Endometrial microvascular endothelial cells (primary cell): Measurements from ENCODE around the gene CIDEA. TPM values are rescaled to one million over a fixed set of nuclear protein-coding genes. Genes with fewer than 3 reads are reported as not detected.
"Not testable (repeated sequence)": the region's sequence is repeated elsewhere in the genome, so short reads cannot be mapped to it uniquely, and the experiment has no call there.

Source experiments
- in situ Hi-C: cut with HindIII; loops from 2 replicates; pipeline ENCODE4 v1.10.0; 2017; ENCODE audit warnings: low sequenced_read_pairs, low pct_unique_long_range_greater_than_20kb; ENCODE audit errors: inconsistent ontology term
- total RNA-seq: library from RNA; depleted of rRNA; stranded (reverse); fragments of >200 nt; gene quantifications from one replicate; pipeline ENCODE4 v1.2.3, GENCODE V29; 2015; ENCODE audit errors: inconsistent ontology term

The CIDEA gene, protein sequence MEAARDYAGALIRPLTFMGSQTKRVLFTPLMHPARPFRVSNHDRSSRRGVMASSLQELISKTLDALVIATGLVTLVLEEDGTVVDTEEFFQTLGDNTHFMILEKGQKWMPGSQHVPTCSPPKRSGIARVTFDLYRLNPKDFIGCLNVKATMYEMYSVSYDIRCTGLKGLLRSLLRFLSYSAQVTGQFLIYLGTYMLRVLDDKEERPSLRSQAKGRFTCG
- total RNA-seq: not detected

DNA sequence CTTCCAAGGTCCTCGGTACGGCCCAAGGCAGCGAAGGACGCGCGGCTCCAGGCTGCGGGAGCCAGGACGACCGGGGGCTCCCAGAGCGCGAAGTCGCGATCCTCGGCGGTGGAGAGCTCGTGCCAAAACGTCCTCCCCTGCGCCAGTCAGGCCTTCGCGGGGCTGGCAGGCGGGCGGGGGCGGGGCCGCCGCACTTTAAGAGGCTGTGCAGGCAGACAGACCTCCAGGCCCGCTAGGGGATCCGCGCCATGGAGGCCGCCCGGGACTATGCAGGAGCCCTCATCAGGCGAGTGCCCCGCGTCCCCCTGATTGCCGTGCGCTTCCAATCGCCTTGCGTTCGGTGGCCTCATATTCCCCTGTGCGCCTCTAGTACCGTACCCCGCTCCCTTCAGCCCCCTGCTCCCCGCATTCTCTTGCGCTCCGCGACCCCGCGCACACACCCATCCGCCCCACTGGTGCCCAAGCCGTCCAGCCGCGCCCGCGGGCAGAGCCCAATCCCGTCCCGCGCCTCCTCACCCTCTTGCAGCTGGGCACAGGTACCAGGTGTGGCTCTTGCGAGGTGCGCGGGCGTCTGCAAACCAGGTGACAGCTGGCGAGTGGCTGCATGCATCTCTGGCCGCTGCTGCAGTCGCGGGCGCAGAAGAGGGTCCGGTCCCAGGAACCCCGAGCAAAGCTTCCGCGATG is at the start of gene CIDEA:
Gene CIDEA (plus strand): TSS at position 226 of the 684 bp plus-strand sequence. CDS start 23 bp downstream, at position 249.
- in situ Hi-C loops: no loop called here

DNA sequence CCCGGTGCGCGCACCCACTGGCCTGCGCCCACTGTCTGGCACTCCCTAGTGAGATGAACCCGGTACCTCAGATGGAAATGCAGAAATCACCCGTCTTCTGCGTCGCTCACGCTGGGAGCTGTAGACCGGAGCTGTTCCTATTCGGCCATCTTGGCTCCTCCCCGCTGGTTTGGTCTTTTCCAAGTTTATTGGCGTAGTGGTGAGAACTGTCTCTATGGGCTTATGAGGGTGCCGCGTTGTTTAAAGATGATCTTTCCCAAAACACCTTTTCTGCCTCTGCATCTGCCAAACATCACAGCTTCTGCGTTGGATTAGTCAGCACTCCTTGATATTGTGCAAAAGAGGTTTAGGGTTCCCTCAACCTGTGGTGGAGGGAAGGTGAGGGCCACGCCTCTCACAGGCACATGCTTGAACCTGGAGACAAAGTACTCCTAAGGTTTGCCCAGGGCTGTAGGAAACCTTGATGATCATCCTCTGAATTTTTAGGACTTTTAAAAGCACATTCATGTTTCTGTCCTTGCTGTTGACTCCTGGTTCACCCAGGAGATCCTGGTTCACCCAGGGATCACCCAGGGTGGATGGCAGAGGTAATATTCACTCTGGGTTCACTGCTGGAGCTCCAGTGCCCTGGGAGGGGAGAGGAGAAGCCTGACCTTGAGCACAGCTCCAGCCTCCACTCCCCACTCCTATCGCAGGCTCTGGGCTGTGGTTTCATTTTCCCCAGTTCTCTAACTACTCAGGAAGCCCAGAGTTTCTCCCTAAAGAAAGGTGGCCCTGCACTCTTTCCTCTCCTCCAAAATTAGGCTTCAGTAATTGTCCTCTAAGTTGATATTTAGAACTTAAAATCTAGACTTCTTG is 45.6 kb upstream of the CIDEA start:
- in situ Hi-C loops: not testable (repeated sequence)

DNA sequence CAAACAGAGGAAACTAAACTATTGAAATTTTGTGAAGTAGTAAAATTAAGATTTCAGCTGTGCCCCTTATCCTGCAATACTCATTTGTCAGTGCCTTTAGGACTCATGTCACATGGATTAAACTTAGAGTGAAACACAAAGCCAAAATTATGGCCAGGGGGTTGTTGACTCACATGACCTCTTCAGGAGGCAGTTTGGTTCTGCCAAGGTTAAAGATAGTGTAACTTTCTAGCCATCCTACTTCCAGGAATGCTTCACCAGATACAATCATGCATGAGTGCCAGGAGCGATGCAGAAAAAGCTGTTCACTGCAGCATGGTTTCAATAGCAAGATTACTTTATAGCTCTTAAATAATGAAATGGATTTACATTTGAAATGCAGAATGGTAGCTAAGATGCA is 41.9 kb upstream of the CIDEA start:
- in situ Hi-C loops: not testable (repeated sequence)

DNA sequence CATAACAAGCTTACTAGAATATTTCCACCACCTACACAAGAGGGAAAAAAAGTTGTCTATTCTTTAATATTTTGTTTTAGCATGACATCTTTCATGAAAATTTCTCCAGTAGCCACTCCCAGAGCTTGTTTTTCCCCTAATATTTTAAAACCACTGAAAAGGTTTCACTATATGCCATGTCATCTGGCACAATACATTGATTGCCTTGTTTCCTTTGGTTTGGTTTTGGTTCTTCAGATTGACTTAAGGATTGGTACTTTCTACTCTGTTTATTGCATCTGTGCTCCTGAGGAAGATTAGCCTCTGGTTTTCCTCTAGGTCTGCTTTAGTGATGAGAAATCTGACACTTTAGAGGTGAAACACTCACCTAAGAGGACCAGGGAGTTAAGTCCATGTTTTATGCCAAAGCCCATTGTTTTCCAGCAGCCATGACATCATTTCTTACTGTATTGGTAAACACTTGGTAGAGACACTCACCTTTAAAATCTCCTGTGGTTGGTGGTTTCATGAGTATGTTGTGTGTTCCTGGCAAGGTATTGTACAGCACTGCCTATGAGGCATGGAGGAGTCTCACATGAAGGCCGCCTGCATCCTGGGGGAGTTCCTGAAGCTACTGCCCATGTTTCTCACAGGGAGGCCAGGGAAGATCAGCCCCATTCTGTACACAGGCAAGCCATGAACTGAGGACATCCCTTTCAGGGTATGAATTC is 39.7 kb upstream of the CIDEA start:
- in situ Hi-C loops: not testable (repeated sequence)

DNA sequence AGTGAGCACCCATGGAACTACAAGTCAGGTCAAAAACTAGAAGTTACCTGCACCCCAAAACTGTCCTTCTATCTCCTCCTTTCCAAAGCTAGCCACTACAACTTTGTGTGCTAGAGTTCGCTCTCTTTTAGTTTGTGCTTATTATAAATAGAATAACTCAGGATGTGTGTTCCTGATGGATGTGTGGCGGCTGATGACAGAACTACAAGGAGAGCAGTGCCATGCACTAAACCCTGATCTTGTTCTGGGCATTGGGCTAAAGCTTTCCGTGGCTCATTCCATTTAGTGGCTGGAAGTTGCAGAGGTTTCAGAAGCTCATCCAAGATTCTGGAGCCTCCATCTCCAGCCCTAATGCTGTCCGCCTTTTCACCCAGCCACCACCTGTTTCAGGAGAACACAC is 37.7 kb upstream of the CIDEA start:
- in situ Hi-C loops: not testable (repeated sequence)

DNA sequence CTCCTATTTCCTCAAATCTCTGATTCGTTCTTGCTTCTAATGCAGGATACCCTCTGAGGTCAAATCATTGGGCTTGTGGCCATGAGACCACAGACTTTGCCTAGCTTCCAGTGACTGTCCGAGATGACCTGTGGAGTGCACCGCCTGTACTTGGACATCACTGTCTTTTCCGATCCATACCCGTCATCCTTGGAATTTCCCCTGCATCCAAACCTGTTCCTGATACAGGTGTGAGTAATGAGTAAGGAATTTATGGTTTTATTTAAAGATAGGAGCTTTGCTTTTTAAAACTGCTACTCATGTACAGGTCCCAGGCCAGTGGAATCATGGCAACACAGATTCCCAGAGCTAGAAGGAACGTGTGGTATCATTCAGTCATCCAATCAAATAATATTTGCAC is 35.6 kb upstream of the CIDEA start:
- in situ Hi-C loops: not testable (repeated sequence)

DNA sequence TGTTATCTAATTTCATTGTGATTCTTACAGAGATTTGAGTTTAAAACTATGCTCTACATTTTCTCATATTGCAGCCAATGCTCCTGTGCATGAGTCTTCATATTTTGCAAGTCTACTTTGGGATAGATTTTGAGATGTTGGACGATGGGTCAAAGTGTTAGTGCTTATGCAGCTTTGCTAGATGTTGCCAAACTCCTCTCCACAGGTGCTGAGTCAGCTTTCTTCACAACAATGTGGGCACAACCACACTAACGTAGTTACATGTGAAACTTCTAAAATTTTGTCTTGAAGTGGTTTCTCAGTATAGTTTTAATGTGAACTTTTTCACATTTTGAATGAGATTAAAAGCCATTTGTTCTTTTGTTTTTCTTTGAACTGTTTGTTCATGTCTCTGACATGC is 32.1 kb upstream of the CIDEA start:
- in situ Hi-C loops: not testable (repeated sequence)

DNA sequence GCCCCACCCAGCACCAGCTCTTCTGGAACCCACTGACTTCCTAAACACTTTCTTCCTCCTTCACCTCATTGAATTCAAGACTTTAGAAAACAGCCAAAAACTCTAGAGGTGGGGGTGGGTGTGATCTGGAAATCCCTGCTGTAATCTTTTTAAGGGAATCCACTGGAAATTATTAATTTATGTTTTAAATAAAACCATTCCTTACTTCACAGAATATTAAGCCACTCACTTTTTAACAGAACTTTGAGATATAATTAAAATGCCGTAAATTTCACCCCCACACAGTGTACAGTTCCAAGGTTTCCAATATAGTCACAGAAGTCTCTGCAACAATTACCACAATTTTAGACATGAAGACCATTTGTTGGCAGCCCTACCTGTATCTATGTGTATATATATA is 30.8 kb upstream of the CIDEA start:
- in situ Hi-C loops: not testable (repeated sequence)

DNA sequence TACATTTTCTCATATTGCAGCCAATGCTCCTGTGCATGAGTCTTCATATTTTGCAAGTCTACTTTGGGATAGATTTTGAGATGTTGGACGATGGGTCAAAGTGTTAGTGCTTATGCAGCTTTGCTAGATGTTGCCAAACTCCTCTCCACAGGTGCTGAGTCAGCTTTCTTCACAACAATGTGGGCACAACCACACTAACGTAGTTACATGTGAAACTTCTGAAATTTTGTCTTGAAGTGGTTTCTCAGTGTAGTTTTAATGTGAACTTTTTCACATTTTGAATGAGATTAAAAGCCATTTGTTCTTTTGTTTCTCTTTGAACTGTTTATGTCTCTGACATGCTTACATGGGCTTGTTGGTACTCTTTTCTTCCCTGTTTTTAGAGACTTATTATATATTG is 27.4 kb upstream of the CIDEA start:
- in situ Hi-C loops: not testable (repeated sequence)

DNA sequence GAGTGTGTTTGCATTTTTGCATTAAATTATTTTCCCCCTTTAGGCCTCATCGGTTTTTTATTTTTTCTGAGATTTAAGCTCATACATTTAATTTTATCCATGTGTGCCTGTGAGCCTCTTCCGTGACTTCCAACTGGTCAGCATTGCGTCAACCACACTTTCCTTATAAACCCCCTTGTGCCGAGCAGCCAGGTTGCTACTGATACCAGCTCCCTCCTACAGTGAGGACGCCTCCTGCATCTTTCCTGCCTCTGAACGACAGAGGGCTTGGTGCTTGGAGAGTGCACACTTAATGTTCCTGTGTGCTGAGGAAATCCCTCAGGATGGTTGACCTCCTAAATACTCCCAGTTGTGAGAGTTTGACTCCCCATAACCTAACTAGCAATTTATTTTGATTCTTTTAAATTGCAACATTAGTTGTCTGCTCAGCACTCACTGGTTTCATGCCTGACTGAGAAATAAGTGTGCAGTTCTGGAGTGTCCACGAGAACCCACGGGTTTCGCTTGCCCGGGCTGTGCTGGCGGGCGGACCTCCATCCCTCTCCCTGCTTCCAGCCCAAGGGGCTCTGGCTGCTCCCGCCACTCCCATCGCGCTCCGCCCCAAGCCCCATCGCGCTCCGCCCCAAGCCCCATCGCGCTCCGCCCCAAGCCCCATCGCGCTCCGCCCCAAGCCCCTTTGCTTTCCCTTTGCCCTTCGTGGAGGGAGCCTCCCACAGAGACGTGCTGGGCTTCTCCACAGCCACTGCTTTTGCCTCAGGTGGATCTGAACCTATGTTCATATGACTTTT is 26.6 kb upstream of the CIDEA start:
- in situ Hi-C loops: not testable (repeated sequence)

DNA sequence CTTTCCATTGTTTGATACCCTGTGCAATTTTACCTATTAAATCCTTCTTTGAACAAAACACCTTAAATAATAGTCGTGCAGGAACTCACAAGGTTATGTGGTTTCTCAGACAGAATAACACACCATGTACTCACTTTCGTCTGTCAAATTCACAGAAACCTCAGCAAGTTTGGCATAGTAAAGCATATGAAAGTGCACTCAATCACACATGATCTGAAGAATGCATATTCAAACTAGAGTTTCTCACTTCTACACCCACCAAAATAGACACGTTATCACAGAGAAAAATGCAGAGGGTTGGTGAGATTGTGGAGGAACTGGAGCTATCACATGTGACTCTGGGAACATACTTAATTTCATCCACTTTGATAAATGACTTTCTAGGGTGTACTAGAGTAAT is 25.9 kb upstream of the CIDEA start:
- in situ Hi-C loops: not testable (repeated sequence)

DNA sequence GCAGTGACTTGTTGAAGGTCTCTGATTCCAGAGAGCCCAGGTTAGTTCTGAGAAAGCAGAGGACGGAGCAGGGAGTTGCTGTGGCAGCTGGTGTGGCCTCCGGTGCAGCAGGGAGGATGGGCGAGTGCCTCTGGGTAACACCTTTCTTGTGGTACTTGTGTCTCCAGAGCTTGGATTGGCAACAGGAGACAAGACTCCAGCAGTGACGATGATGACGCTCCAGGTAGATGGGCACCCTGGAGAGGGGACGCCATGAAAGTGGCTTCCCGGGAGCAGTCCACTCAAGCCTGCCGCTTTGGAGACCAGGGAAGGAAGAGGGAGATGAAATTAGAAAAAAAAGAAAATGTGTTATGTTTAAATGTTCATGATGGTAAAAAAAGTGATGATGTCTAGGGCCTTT is 23.6 kb upstream of the CIDEA start:
- in situ Hi-C loops: not testable (repeated sequence)

DNA sequence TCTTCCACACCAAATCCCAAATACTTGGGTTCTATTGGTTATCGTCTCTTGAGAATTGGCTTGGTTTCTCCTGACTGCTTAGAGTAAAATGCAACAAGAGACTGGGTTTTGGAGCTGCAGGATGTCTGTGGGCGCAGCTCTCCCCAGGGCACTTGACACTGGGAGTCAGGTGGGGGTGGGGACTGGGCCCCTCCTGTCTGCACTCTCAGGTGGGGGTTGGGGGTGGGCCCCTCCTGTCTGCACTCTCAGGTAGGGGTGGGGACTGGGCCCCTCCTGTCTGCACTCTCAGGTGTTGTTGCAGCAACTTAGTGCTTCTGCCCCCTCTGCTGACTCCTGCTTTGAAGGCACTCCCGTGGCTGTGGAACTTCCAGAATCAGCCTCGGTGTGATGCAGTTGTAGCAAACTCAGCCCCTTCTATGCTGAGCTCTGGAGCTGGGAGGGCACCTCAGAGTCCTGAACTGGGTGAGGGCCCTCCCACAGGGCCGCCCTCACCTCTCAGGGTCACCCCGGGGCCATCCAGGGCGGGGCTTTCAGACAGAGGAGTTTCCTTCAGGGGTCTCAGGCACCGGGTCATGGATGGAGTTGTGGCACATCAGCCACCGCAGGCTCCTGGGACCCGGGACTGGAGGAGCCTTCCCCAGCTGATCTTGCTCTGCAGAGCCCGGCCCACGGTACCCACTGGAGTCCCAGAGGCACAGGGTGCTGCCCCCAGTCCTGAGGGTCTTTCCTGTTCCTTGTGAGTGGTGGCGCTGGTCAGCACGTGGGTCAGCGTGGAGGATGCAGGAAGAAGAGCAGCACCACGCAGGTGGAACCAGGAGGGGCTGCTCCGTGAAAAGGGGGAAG is 22.9 kb upstream of the CIDEA start:
- in situ Hi-C loops: no loop called here

DNA sequence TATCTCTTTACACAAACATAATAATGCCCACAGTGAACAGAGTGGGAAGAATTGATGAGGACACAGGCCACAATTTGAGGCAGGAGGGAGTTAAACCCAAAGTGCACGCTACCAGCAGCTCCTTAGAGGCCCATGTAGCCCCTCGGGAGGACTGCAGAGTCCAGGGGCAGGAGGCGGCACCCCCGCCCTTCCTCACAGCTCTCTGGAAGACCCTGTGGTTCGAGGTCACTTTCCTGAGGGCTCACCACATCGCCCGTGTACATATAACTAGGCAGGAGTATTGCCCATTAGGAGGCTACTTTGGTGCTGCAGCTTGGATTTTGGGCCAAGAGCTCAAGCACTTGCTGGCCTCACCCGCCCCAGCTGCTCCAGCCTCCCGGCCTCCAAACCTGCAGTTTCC is 22.2 kb upstream of the CIDEA start:
- in situ Hi-C loops: no loop called here

DNA sequence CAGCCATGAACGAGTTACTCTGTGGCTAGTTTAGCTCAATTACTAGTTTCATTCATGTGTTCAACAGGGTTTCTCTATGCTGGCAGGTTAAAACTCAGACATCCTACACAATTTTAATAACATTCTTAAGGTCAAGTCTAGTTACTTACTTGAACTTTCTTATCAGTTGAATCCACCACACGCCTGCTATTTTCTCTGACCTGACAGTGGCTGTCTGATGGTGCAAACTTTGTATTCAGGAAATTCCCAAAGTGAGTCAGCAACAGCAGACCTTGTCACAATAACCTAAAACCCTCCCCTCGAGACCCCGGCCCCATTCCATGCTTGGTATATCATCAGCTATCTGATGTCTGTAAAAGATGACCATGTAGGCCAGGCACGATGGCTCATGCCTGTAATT is 20.8 kb upstream of the CIDEA start:
- in situ Hi-C loops: no loop called here

DNA sequence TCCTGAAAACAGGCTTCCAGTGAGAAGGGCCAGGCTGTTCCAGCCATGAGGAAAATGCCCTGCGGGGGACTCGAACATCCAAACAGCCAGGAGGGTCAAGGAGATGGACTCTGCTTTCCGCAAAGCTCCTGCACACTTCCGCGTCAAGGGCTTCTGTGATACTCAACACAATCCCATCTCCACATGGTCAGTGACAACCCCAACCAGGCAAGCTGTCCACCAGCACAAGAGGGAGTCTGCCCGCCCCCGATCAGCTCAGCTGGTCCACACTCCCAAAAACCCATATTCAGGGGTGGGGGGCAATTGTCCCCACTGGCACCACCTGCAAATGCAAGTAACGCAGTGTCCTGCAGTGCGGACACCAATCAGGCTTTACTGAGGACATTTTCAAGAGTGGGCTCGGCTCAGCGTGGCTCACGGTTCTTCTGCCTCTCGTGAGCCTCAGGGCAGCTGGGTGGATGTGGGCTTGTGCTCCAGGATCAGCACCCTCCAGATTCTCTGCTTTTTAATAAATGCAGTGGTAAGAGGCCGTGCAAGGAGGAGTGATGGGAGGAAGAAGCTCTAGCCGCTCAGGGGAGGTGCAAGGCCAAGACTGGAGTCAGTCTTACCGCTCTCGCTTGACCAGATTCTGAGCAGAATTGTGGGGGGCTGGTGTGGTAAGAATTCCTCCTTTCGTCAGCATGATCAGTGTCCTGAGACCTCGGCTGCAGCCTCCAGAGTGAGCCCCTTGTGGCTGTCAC is 19.5 kb upstream of the CIDEA start:
- in situ Hi-C loops: no loop called here

DNA sequence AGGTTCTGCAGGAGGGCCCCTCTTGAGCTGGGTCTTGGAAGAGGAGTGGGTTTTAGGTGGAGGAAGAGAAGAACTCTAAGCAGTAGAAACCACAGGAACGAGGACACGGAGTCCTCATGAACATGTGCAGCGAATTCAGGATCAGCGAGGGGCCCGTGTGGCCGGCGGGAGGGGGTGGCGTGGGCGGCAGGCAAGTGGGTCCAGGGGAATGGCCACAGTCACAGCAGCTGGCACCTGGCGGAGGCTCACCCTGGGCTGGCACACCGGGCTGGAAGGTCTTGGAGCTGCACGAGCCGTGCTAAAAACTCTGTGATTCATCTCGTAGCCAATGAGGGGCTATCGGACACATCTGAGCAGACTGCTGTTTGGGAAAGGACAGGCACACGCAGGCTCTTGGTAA is 18.0 kb upstream of the CIDEA start:
- in situ Hi-C loops: no loop called here
